GM23338 (cell line): ENCODE data around the gene RNF115. TPM values are rescaled to one million over a fixed set of nuclear protein-coding genes. Genes with fewer than 3 reads are reported as not detected.

Experiments used
- ATAC-seq: fragments of 200-7000 bp; cut with Tn5 transposase; 3 replicates; pipeline ENCODE4 v1.9.1; 2020
- DNase-seq: peaks from one replicate; pipeline ENCODE4 v3.0.0-alpha.2; 2015; ENCODE audit warnings: low spot score
- H2AFZ ChIP-seq: fragments of 200-600 bp; sonication (generic); 2 replicates; pipeline ENCODE4 v1.8.0; 2016; ENCODE audit warnings: antibody characterized with exemption, mild to moderate bottlenecking, moderate library complexity
- H3F3A ChIP-seq: fragments of 200-600 bp; sonication (generic); replicated peaks from 2 replicates; pipeline ENCODE4 v1.8.0; 2017; ENCODE audit warnings: antibody characterized with exemption, mixed run types, low read depth
- H3K27ac ChIP-seq: fragments of 200-600 bp; sonication (generic); 2 replicates; pipeline ENCODE4 v1.6.1; 2016; ENCODE audit warnings: low read depth
- H3K27me3 ChIP-seq: fragments of 200-600 bp; sonication (generic); 2 replicates; pipeline ENCODE4 v1.8.0; 2016; ENCODE audit warnings: mild to moderate bottlenecking, mixed run types, moderate library complexity; ENCODE audit not compliant: insufficient read depth
- H3K36me3 ChIP-seq: fragments of 200-600 bp; sonication (generic); 2 replicates; pipeline ENCODE4 v1.8.0; 2016; ENCODE audit warnings: mild to moderate bottlenecking; ENCODE audit not compliant: insufficient read depth
- H3K4me1 ChIP-seq: fragments of 200-600 bp; sonication (generic); 2 replicates; pipeline ENCODE4 v1.8.0; 2016; ENCODE audit warnings: mild to moderate bottlenecking, moderate library complexity; ENCODE audit not compliant: insufficient read depth
- H3K4me2 ChIP-seq: fragments of 200-600 bp; sonication (generic); 2 replicates; pipeline ENCODE4 v1.7.1; 2017; ENCODE audit warnings: mixed run types
- H3K4me3 ChIP-seq: fragments of 200-600 bp; sonication (generic); 2 replicates; pipeline ENCODE4 v1.6.1; 2016; ENCODE audit warnings: mixed run types
- H3K79me2 ChIP-seq: fragments of 200-600 bp; sonication (generic); replicated peaks from 2 replicates; pipeline ENCODE4 v1.8.0; 2017; ENCODE audit warnings: mild to moderate bottlenecking; ENCODE audit not compliant: insufficient read depth
- H3K9me2 ChIP-seq: fragments of 200-600 bp; sonication (generic); 2 replicates; pipeline ENCODE4 v1.8.0; 2017; ENCODE audit not compliant: insufficient read depth
- H4K20me1 ChIP-seq: fragments of 200-600 bp; sonication (generic); replicated peaks from 2 replicates; pipeline ENCODE4 v1.8.0; 2017; ENCODE audit warnings: mild to moderate bottlenecking; ENCODE audit not compliant: insufficient read depth
- H3K27ac Mint-ChIP-seq: 2 replicates; pipeline ENCODE4 v1.8.0; 2020; ENCODE audit warnings: inconsistent platforms, mild to moderate bottlenecking, moderate library complexity, mixed read lengths
- H3K27me3 Mint-ChIP-seq: 3 replicates; pipeline ENCODE4 v1.8.0; 2022; ENCODE audit warnings: low read depth, mild to moderate bottlenecking, moderate library complexity, mixed read lengths, inconsistent platforms; ENCODE audit not compliant: insufficient read depth, poor library complexity
- H3K36me3 Mint-ChIP-seq: 3 replicates; pipeline ENCODE4 v1.8.0; 2021; ENCODE audit warnings: low read depth, mild to moderate bottlenecking, inconsistent platforms, moderate library complexity, mixed read lengths
- H3K4me1 Mint-ChIP-seq: 3 replicates; pipeline ENCODE4 v1.8.0; 2020; ENCODE audit warnings: mild to moderate bottlenecking, inconsistent platforms, mixed read lengths
- H3K4me3 Mint-ChIP-seq: 3 replicates; pipeline ENCODE4 v1.8.0; 2021; ENCODE audit warnings: moderate library complexity, mild to moderate bottlenecking, inconsistent platforms, mixed read lengths
- H3K9me3 Mint-ChIP-seq: 3 replicates; pipeline ENCODE4 v1.8.0; 2020; ENCODE audit warnings: moderate library complexity, mild to moderate bottlenecking, inconsistent platforms, mixed read lengths
- CREB1 ChIP-seq: fragments of 250-450 bp; sonication (Bioruptor Pico); IDR thresholded peaks from 2 replicates; pipeline ENCODE4 v1.5.0; 2020; ENCODE audit warnings: low read depth, mild to moderate bottlenecking, moderate library complexity
- CTCF ChIP-seq, 2 experiments: fragments of 200-600 bp in 1 of 2; sonication (generic) in 1 of 2; conservative IDR thresholded peaks; 2 replicates each; pipeline versions ENCODE4 v1.5.1 to v1.6.1; 2016 to 2017; ENCODE audit warnings: antibody characterized with exemption in 2 of 2, low read depth in 2 of 2, mild to moderate bottlenecking in 2 of 2, moderate library complexity in 1 of 2
- ETS1 ChIP-seq: IDR thresholded peaks from 2 replicates; pipeline ENCODE4 v1.6.1; 2016; ENCODE audit warnings: antibody characterized with exemption
- EZH2 ChIP-seq: fragments of 200-600 bp; sonication (generic); IDR thresholded peaks from one replicate; pipeline ENCODE4 v1.8.0; 2017; ENCODE audit warnings: antibody characterized with exemption, mild to moderate bottlenecking, low read depth; ENCODE audit not compliant: unreplicated experiment
- EZH2phosphoT487 ChIP-seq: fragments of 200-600 bp; sonication (generic); IDR thresholded peaks from one replicate; pipeline ENCODE4 v1.8.1; 2018; ENCODE audit warnings: antibody characterized with exemption; ENCODE audit not compliant: unreplicated experiment
- JUNB ChIP-seq: IDR thresholded peaks from one replicate; pipeline ENCODE4 v1.6.1; 2016; ENCODE audit warnings: antibody characterized with exemption; ENCODE audit not compliant: unreplicated experiment
- NANOG ChIP-seq: IDR thresholded peaks from 2 replicates; pipeline ENCODE4 v1.6.1; 2016; ENCODE audit warnings: antibody characterized with exemption, borderline replicate concordance
- POLR2AphosphoS5 ChIP-seq: IDR thresholded peaks from 2 replicates; pipeline ENCODE4 v1.6.1; 2016; ENCODE audit warnings: antibody characterized with exemption, low read depth
- REST ChIP-seq: IDR thresholded peaks from one replicate; pipeline ENCODE4 v1.6.1; 2018; ENCODE audit warnings: antibody characterized with exemption; ENCODE audit not compliant: unreplicated experiment
- STAT1 ChIP-seq: IDR thresholded peaks from one replicate; pipeline ENCODE4 v1.6.1; 2016; ENCODE audit warnings: antibody characterized with exemption; ENCODE audit not compliant: unreplicated experiment
- ZNF114 ChIP-seq: fragments of 250-450 bp; sonication (Bioruptor Pico); IDR thresholded peaks from 2 replicates; pipeline ENCODE4 v1.5.0; 2020; ENCODE audit warnings: mild to moderate bottlenecking, moderate library complexity
- ZNF331 ChIP-seq: fragments of 250-450 bp; sonication (Bioruptor Pico); IDR thresholded peaks from 2 replicates; pipeline ENCODE4 v1.5.0; 2020; ENCODE audit warnings: low read depth, mild to moderate bottlenecking, moderate library complexity
- ZNF462 ChIP-seq: fragments of 250-450 bp; sonication (Bioruptor Pico); IDR thresholded peaks from 2 replicates; pipeline ENCODE4 v1.5.0; 2020; ENCODE audit warnings: mild to moderate bottlenecking, moderate library complexity
- polyA plus RNA-seq: library from polyadenylated mRNA; unstranded; fragments of >200 nt; fragmentation: Nextera tagmentation; extraction: Ambion mirVana; gene quantifications from 2 replicates; pipeline ENCODE4 v1.2.1, GENCODE V29; 2016
- total RNA-seq: library from RNA; depleted of rRNA; stranded (reverse); fragments of >200 nt; shearing (Covaris generic); gene quantifications from 2 replicates; pipeline ENCODE4 v1.2.3, GENCODE V29; 2014

Gene RNF115
- total and polyA plus RNA-seq, 2 experiments from 2014 or later, result 10.6 to 10.9 TPM

- no peaks in the 10 kb centered on the region for H3K27me3 ChIP-seq
- no peak for ATAC-seq
- no peaks in the 10 kb centered on the region for H3K9me2 ChIP-seq
- H2AFZ ChIP-seq, result no peak overlapping the region
- no peak overlapping the region for H3K4me3 ChIP-seq
- H3K36me3 ChIP-seq, result no peaks in the 10 kb centered on the region
- no peak for DNase-seq
- no peak overlapping the region for H3K4me2 ChIP-seq
- TF ChIP-seq JUNB (no peak), POLR2AphosphoS5 (no peak), CTCF (conservative IDR thresholded peaks at IDR 0.05; ENCODE audit: low read depth in 2 of 2) (no peak), REST (no peak), NANOG (no peak), EZH2phosphoT487 (no peak), ETS1 (no peak), ZNF462 (CRISPR knock-in tag) (no peak), EZH2 (no peak), STAT1 (no peak), CREB1 (CRISPR knock-in tag) (no peak), ZNF331 (CRISPR knock-in tag) (no peak), ZNF114 (CRISPR knock-in tag) (no peak)
- Mint-ChIP-seq H3K9me3 (no peaks in the 10 kb centered on the region), H3K4me3 (no peak overlapping the region), H3K36me3 (no peaks in the 10 kb centered on the region), H3K4me1 (peaks cover 17% of the 10 kb centered on the region), H3K27ac (no peak overlapping the region), H3K27me3 (peaks cover 7% of the 10 kb centered on the region)
- H3K4me1 ChIP-seq, result no peaks in the 10 kb centered on the region
- no peaks in the 10 kb centered on the region for H3K79me2 ChIP-seq
- no peaks in the 10 kb centered on the region for H3F3A ChIP-seq
- no peaks in the 10 kb centered on the region for H4K20me1 ChIP-seq
- H3K27ac ChIP-seq, result no peak overlapping the region
Measured at GRCh38 chr1:145711213-145711651, 112.7 kb downstream of the RNF115 start.
